ENCODE data around the gene NRXN3. TPM values are rescaled to one million over a fixed set of nuclear protein-coding genes. Genes with fewer than 3 reads are reported as not detected.

The NRXN3 gene
- total and polyA plus RNA-seq, 2 experiments from 2014 or later: 1.0 to 1.8 TPM

DNA sequence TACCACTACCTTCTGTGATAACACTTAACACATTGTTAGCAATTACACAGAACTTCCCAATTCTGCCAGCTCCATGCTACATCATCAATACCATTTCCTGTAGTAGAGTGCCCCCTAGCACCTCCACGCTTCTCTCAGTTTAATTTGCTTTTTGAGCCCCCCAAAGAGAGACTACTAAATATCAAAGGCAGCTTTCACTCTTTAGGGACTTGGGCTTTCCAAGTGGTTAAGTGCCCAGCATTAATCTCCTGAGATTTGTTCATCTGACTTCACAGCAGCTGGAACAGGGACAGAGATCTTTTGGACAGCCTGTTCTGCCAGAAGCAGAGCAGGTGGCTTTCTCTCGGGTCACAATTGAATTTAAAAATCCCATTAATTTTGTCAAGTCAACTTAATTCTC lies 1086.2 kb downstream of the NRXN3 start:
- no peak for ATAC-seq

More for the DNA sequence above, 1086.2 kb downstream of the NRXN3 start:
- DNase-seq (ENCODE audit: low spot score): peak; percentile 16
- H3K9me2 ChIP-seq (ENCODE audit: insufficient read depth): no peaks in the 10 kb centered on the region
- TF ChIP-seq JUNB (IDR thresholded peaks at IDR 0.05; ENCODE audit: unreplicated experiment) (no peak), NANOG (IDR thresholded peaks at IDR 0.05; ENCODE audit: borderline replicate concordance) (no peak), EZH2 (IDR thresholded peaks at IDR 0.05; ENCODE audit: low read depth, unreplicated experiment) (no peak), ZNF114 (CRISPR knock-in tag; IDR thresholded peaks at IDR 0.05) (no peak)
- TF ChIP-seq, protein P1, sequence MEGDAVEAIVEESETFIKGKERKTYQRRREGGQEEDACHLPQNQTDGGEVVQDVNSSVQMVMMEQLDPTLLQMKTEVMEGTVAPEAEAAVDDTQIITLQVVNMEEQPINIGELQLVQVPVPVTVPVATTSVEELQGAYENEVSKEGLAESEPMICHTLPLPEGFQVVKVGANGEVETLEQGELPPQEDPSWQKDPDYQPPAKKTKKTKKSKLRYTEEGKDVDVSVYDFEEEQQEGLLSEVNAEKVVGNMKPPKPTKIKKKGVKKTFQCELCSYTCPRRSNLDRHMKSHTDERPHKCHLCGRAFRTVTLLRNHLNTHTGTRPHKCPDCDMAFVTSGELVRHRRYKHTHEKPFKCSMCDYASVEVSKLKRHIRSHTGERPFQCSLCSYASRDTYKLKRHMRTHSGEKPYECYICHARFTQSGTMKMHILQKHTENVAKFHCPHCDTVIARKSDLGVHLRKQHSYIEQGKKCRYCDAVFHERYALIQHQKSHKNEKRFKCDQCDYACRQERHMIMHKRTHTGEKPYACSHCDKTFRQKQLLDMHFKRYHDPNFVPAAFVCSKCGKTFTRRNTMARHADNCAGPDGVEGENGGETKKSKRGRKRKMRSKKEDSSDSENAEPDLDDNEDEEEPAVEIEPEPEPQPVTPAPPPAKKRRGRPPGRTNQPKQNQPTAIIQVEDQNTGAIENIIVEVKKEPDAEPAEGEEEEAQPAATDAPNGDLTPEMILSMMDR (conservative IDR thresholded peaks at IDR 0.05; ENCODE audit: low read depth in 2 of 2): peak; percentile 42 to 61
- TF ChIP-seq, protein P2, sequence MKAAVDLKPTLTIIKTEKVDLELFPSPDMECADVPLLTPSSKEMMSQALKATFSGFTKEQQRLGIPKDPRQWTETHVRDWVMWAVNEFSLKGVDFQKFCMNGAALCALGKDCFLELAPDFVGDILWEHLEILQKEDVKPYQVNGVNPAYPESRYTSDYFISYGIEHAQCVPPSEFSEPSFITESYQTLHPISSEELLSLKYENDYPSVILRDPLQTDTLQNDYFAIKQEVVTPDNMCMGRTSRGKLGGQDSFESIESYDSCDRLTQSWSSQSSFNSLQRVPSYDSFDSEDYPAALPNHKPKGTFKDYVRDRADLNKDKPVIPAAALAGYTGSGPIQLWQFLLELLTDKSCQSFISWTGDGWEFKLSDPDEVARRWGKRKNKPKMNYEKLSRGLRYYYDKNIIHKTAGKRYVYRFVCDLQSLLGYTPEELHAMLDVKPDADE (IDR thresholded peaks at IDR 0.05): no peak
- TF ChIP-seq, protein P3, sequence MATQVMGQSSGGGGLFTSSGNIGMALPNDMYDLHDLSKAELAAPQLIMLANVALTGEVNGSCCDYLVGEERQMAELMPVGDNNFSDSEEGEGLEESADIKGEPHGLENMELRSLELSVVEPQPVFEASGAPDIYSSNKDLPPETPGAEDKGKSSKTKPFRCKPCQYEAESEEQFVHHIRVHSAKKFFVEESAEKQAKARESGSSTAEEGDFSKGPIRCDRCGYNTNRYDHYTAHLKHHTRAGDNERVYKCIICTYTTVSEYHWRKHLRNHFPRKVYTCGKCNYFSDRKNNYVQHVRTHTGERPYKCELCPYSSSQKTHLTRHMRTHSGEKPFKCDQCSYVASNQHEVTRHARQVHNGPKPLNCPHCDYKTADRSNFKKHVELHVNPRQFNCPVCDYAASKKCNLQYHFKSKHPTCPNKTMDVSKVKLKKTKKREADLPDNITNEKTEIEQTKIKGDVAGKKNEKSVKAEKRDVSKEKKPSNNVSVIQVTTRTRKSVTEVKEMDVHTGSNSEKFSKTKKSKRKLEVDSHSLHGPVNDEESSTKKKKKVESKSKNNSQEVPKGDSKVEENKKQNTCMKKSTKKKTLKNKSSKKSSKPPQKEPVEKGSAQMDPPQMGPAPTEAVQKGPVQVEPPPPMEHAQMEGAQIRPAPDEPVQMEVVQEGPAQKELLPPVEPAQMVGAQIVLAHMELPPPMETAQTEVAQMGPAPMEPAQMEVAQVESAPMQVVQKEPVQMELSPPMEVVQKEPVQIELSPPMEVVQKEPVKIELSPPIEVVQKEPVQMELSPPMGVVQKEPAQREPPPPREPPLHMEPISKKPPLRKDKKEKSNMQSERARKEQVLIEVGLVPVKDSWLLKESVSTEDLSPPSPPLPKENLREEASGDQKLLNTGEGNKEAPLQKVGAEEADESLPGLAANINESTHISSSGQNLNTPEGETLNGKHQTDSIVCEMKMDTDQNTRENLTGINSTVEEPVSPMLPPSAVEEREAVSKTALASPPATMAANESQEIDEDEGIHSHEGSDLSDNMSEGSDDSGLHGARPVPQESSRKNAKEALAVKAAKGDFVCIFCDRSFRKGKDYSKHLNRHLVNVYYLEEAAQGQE (IDR thresholded peaks at IDR 0.05; ENCODE audit: unreplicated experiment): no peak
- Mint-ChIP-seq H3K9me3 (peaks cover 7% of the 10 kb centered on the region; the same call in 1 of the 3 replicates), H3K4me3 (no peak overlapping the region), H3K27me3 (ENCODE audit: insufficient read depth, low read depth, poor library complexity) (peaks cover 3% of the 10 kb centered on the region), H3K36me3 (ENCODE audit: low read depth) (peaks cover 6% of the 10 kb centered on the region; the same call in 1 of the 3 replicates), H3K27ac (no peak overlapping the region), H3K4me1 (no peaks in the 10 kb centered on the region)
- no peaks in the 10 kb centered on the region for H3K4me1 ChIP-seq (ENCODE audit: insufficient read depth)
- H3K4me2 ChIP-seq: no peak overlapping the region
- H3F3A ChIP-seq (replicated peaks; ENCODE audit: low read depth): no peaks in the 10 kb centered on the region
- no peaks in the 10 kb centered on the region for H3K79me2 ChIP-seq (replicated peaks; ENCODE audit: insufficient read depth)
- H3K36me3 ChIP-seq (ENCODE audit: insufficient read depth): peaks cover 5% of the 10 kb centered on the region; the same call in 1 of the 2 replicates
- H2AFZ ChIP-seq: no peak overlapping the region
- no peaks in the 10 kb centered on the region for H4K20me1 ChIP-seq (replicated peaks; ENCODE audit: insufficient read depth)
- no peak overlapping the region for H3K4me3 ChIP-seq
- no peak overlapping the region for H3K27ac ChIP-seq (ENCODE audit: low read depth)
- no peaks in the 10 kb centered on the region for H3K27me3 ChIP-seq (ENCODE audit: insufficient read depth)

All from GM23338 (cell line).